Gastrocnemius medialis (tissue), 4 donors: ENCODE results near the gene UBN1. TPM values are rescaled to one million over a fixed set of nuclear protein-coding genes. Genes with fewer than 3 reads are reported as not detected.

Experiments
- ATAC-seq, 2 donors: fragments of 150-250 bp; one replicate each; pipeline ENCODE4 v1.9.1; 2016
- DNase-seq, 2 donors: peaks; one replicate each; pipeline ENCODE4 v3.0.0-alpha.2; 2019
- H3K27ac ChIP-seq, 4 donors: fragments of 200-600 bp; sonication (generic); 1 replicate in 1 of 4; 2 replicates in 3 of 4; pipeline ENCODE4 v1.5.1; 2016 to 2018; ENCODE audit warnings: mild to moderate bottlenecking in 2 of 4, moderate library complexity in 1 of 4
- H3K27me3 ChIP-seq, 3 donors: fragments of 200-600 bp; sonication (generic) in 2 of 3; 1 replicate in 1 of 3; 2 replicates in 2 of 3; pipeline versions ENCODE4 v1.5.1 to v1.6.0; 2016 to 2019; ENCODE audit warnings: mild to moderate bottlenecking in 1 of 3, moderate library complexity in 1 of 3
- H3K36me3 ChIP-seq, 2 donors: fragments of 200-600 bp; sonication (generic) in 1 of 2; one replicate each; pipeline ENCODE4 v1.5.1; 2017 to 2018
- H3K4me1 ChIP-seq, 2 donors: fragments of 200-600 bp; sonication (generic) in 1 of 2; one replicate each; pipeline ENCODE4 v1.5.1; 2016 to 2017; ENCODE audit warnings: mild to moderate bottlenecking in 2 of 2
- H3K4me3 ChIP-seq, 4 donors: fragments of 200-600 bp; sonication (generic) in 3 of 4; 1 replicate in 1 of 4; 2 replicates in 3 of 4; pipeline ENCODE4 v1.5.1; 2016 to 2019; ENCODE audit warnings: mild to moderate bottlenecking in 2 of 4
- H3K9me3 ChIP-seq, 3 donors: fragments of 200-600 bp; sonication (generic) in 2 of 3; 1 replicate in 1 of 3; 2 replicates in 2 of 3; pipeline ENCODE4 v1.5.1; 2016 to 2019
- POLR2A ChIP-seq, 2 donors: fragments of 450-650 bp; IDR thresholded peaks; one replicate each; pipeline ENCODE4 v1.6.1; 2017; ENCODE audit warnings: antibody characterized with exemption in 2 of 2, mild to moderate bottlenecking in 2 of 2, moderate library complexity in 2 of 2
- in situ Hi-C, 4 donors: fragments of 200-750 bp; cut with MboI; loops; one replicate each; pipeline versions ENCODE4 v1.15.0 to v1.8.0; 2017; ENCODE audit warnings: low sequenced_read_pairs in 4 of 4
- intact Hi-C: fragments of 100-400 bp; cut with DNase I; formaldehyde crosslinking; loops from one replicate; pipeline ENCODE4 v1.15.1; 2023; ENCODE audit warnings: low total_unique reads
- total RNA-seq, 4 donors: library from RNA; depleted of rRNA; stranded (reverse); fragments of >200 nt; gene quantifications; one replicate each; pipeline versions ENCODE4 v1.1.0 to v1.2.3, GENCODE V29; 2016
- TF ChIP-seq, protein P1 (sequence below), 5 experiments: fragments of 450-650 bp in 3 of 5; fragments of 200-600 bp in 2 of 5; sonication (generic) in 2 of 5; IDR thresholded peaks in 4 of 5; conservative IDR thresholded peaks in 1 of 5; 1 replicate in 4 of 5; 2 replicates in 1 of 5; pipeline ENCODE4 v1.5.1; 2016 to 2019; ENCODE audit warnings: antibody characterized with exemption in 5 of 5, mild to moderate bottlenecking in 3 of 5, moderate library complexity in 3 of 5

UBN1 gene
- total RNA-seq, 4 donors from 2014 or later, result 25.3 to 33.4 (median 28.2) TPM

DNA sequence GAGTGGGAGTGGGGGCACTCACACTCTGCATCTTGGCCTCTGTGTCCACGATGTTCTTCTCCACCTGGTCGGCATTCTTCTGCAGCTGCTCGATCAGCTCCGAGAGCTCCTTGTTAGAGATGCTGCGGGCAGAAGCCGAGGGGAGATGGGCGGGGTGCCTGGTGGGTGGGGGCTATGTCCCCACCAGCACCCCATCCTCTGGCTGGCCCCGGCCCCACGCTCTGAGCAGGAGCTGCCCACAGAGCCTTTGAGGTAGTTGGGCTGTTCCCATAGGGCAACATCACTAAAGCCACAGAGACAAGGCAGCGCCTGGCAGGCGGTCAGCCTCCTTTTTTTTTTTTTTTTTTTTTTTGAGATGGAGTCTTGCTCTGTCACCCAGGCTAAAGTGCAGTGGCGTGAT, 63.5 kb downstream of the UBN1 start:
- DNase-seq (no peak), ATAC-seq (no peak)
- H3K4me3 ChIP-seq, result no peak overlapping the region
- no peaks in the 10 kb centered on the region for H3K9me3 ChIP-seq
- no peaks in the 10 kb centered on the region for H3K4me1 ChIP-seq
- no peaks in the 10 kb centered on the region for H3K27me3 ChIP-seq
- no peak for TF ChIP-seq POLR2A (IDR thresholded peaks at IDR 0.05)
- TF ChIP-seq, protein P1, sequence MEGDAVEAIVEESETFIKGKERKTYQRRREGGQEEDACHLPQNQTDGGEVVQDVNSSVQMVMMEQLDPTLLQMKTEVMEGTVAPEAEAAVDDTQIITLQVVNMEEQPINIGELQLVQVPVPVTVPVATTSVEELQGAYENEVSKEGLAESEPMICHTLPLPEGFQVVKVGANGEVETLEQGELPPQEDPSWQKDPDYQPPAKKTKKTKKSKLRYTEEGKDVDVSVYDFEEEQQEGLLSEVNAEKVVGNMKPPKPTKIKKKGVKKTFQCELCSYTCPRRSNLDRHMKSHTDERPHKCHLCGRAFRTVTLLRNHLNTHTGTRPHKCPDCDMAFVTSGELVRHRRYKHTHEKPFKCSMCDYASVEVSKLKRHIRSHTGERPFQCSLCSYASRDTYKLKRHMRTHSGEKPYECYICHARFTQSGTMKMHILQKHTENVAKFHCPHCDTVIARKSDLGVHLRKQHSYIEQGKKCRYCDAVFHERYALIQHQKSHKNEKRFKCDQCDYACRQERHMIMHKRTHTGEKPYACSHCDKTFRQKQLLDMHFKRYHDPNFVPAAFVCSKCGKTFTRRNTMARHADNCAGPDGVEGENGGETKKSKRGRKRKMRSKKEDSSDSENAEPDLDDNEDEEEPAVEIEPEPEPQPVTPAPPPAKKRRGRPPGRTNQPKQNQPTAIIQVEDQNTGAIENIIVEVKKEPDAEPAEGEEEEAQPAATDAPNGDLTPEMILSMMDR (IDR thresholded peaks at IDR 0.05 in 4 of 5, conservative IDR thresholded peaks at IDR 0.05 in 1 of 5), result no peak
- in situ Hi-C loops (no loop called here), intact Hi-C loops (no loop called here)
- H3K36me3 ChIP-seq, result no peaks in the 10 kb centered on the region
- no peak overlapping the region for H3K27ac ChIP-seq

DNA sequence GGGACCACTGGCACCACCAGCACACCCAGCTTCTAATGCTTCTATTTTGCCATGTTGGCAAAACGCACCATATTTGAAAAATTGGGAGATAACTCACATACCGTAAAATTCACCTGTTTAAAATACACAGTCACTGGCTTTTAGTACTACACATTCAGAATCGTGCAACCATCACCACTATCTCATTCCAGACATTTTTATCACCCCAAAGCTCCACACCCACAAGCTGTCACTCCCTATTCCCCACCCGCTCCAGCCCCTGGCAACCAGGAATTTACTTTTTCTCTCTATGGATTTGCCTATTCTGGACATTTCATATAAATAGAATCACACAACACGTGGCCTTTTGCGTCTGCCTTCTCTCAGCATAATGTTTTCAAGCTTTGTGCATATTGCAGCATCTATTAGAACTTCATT, 64.7 kb downstream of the UBN1 start:
- Histone ChIP-seq H3K4me3 (no peak overlapping the region), H3K27ac (no peak overlapping the region), H3K4me1 (no peaks in the 10 kb centered on the region), H3K9me3 (no peaks in the 10 kb centered on the region), H3K36me3 (no peaks in the 10 kb centered on the region), H3K27me3 (no peaks in the 10 kb centered on the region)
- ATAC-seq, result no peak
- TF ChIP-seq POLR2A (IDR thresholded peaks at IDR 0.05), result no peak
- TF ChIP-seq, protein P1 (IDR thresholded peaks at IDR 0.05 in 4 of 5, conservative IDR thresholded peaks at IDR 0.05 in 1 of 5), result no peak
- DNase-seq, result no peak
- in situ Hi-C loops, result no loop called here
- intact Hi-C loops, result no loop called here

DNA sequence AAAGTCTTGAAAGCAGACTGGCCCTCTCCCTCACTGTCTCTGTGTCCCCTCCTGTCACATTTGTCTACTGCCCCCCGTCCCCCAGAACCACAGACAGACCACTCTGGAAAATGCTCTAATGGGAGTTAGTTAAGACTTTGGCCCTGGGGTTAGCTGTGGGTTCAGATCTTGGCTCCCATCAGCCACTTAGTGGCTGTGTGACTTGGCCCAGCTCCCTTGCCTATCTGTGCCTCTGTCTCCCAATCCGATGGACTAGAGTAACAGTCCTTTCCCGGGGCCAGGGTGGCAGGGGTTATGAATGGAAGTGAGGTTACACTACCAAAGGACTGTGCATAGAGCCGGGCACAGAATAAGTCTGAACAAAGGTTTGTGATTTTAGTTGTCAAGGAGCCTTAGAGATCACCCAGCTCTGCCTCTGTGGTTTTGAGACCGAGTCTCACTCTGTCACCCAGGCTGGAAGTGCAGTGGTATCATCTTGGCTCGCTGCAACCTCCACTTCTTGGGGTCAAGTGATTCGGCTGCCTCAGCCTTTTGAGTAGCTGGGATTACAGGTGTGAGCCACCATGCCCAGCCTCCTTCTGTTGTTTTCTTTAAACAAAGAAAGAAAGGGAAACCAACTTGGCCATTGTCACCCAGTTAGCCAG, 66.0 kb downstream of the UBN1 start:
- DNase-seq (no peak), ATAC-seq (no peak)
- intact Hi-C loops (no loop called here), in situ Hi-C loops (no loop called here)
- no peak for TF ChIP-seq POLR2A (IDR thresholded peaks at IDR 0.05)
- TF ChIP-seq, protein P1 (IDR thresholded peaks at IDR 0.05 in 4 of 5, conservative IDR thresholded peaks at IDR 0.05 in 1 of 5), result no peak
- H3K4me3 ChIP-seq, result no peak overlapping the region
- no peak overlapping the region for H3K27ac ChIP-seq
- H3K9me3 ChIP-seq, result no peaks in the 10 kb centered on the region
- no peaks in the 10 kb centered on the region for H3K36me3 ChIP-seq
- no peaks in the 10 kb centered on the region for H3K27me3 ChIP-seq
- no peaks in the 10 kb centered on the region for H3K4me1 ChIP-seq

DNA sequence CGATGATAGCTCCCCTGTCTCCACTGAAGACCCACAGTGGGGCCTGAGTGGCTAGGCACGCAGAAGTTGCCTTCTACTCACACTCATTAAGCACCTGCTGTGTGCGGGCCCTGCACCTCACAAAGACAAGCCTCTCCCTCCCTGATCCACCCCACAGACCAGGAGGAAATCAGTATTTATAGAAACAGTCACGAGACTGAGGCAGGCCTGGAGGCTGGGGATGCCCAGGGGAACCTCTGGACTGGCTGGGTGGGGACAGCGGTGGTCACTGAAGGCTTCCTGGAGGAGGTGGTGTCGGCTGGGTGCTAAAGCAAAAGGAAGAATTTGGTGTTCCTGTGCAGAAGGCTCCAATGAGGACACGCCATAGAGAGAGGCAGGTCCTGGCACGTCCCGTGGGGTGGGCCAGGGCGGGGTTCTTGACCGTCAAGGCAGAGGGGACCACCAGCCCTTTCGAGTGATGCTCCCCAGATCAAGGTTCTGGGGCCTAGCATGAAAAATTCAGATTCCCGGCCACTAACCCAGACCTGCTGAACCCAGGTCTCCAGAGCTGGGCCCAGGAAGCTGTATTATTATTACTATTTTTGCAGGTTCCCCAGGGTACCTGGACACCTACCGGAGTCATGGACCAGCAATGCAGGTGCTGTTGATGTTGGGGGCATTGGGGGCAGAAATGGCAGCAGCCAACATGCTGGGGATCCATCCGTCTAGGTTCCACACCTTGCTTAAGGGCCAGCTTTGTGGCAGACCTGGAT, 66.7 kb downstream of the UBN1 start:
- Histone ChIP-seq H3K27ac (no peak overlapping the region), H3K36me3 (no peaks in the 10 kb centered on the region), H3K4me3 (no peak overlapping the region), H3K9me3 (no peaks in the 10 kb centered on the region), H3K4me1 (no peaks in the 10 kb centered on the region), H3K27me3 (no peaks in the 10 kb centered on the region)
- in situ Hi-C loops, result no loop called here
- no peak for TF ChIP-seq POLR2A (IDR thresholded peaks at IDR 0.05)
- TF ChIP-seq, protein P1 (IDR thresholded peaks at IDR 0.05 in 4 of 5, conservative IDR thresholded peaks at IDR 0.05 in 1 of 5), result no peak
- no peak for ATAC-seq
- no peak for DNase-seq
- intact Hi-C loops, result no loop called here
